ENCODE results near the gene NKX1-1.
"Not testable (repeated sequence)": the region's sequence is repeated elsewhere in the genome, so short reads cannot be mapped to it uniquely, and the experiment has no call there.

NKX1-1 gene

GRCh38 chr4:1406394-1406980 lies at the start of gene NKX1-1:
TSS of gene NKX1-1 (minus strand) at chr4:1406442. CDS start at chr4:1406442, 0 bp downstream.
- DNase-seq (ENCODE audit: low read depth in 2 of 2), result no peak

- no peak for DNase-seq (ENCODE audit: low read depth in 2 of 2)
These were observed 47.5 kb upstream of the NKX1-1 start for GRCh38 chr4:1453731-1454130.

GRCh38 chr4:1452431-1453051 lies 46.3 kb upstream of the NKX1-1 start:
- no peak for DNase-seq (ENCODE audit: low read depth in 2 of 2)

- DNase-seq (ENCODE audit: low read depth in 2 of 2), result no peak
These were observed 45.5 kb upstream of the NKX1-1 start for GRCh38 chr4:1451752-1452122.

- no peak for DNase-seq (ENCODE audit: low read depth in 2 of 2)
These were observed 45.0 kb upstream of the NKX1-1 start for GRCh38 chr4:1451106-1451751.

- no peak for DNase-seq (ENCODE audit: low read depth in 2 of 2)
These were observed 43.8 kb upstream of the NKX1-1 start for GRCh38 chr4:1449833-1450741.

- DNase-seq (ENCODE audit: low read depth in 2 of 2), result no peak
These were observed 43.2 kb upstream of the NKX1-1 start for GRCh38 chr4:1449475-1449832.

- no peak for DNase-seq (ENCODE audit: low read depth in 2 of 2)
These were observed 42.6 kb upstream of the NKX1-1 start for GRCh38 chr4:1448589-1449420.

- no peak for DNase-seq (ENCODE audit: low read depth in 2 of 2)
These were observed 41.7 kb upstream of the NKX1-1 start for GRCh38 chr4:1447676-1448588.

GRCh38 chr4:1446502-1447386 lies 40.5 kb upstream of the NKX1-1 start:
- no peak for DNase-seq (ENCODE audit: low read depth in 2 of 2)

- no peak for DNase-seq (ENCODE audit: low read depth in 2 of 2)
These were observed 39.6 kb upstream of the NKX1-1 start for GRCh38 chr4:1445716-1446445.

- not testable (repeated sequence) for DNase-seq (ENCODE audit: low read depth in 2 of 2)
These were observed 37.5 kb upstream of the NKX1-1 start for GRCh38 chr4:1443688-1444172.

GRCh38 chr4:1427010-1427409 lies 20.8 kb upstream of the NKX1-1 start:
- no peak for DNase-seq (ENCODE audit: low read depth in 2 of 2)

GRCh38 chr4:1421657-1422056 lies 15.4 kb upstream of the NKX1-1 start:
- DNase-seq (ENCODE audit: low read depth in 2 of 2), result no peak

- DNase-seq (ENCODE audit: low read depth in 2 of 2), result no peak
These were observed 13.5 kb upstream of the NKX1-1 start for GRCh38 chr4:1419708-1420107.

GRCh38 chr4:1418494-1419285 lies 12.4 kb upstream of the NKX1-1 start:
- no peak for DNase-seq (ENCODE audit: low read depth in 2 of 2)

- DNase-seq (ENCODE audit: low read depth in 2 of 2), result no peak
These were observed 11.5 kb upstream of the NKX1-1 start for GRCh38 chr4:1417522-1418390.

All from stimulated activated CD4-positive, alpha-beta T cell treated with anti-CD3 and anti-CD28 coated beads, Interleukin-12 subunit alpha, Interleukin-12 subunit beta, amount 100 ng/mL, for 24 hours (primary cell).